ENCODE results near the gene TP53AIP1.

TP53AIP1 gene

GRCh38 chr11:128893578-128894285 lies 48.9 kb downstream of the TP53AIP1 start:
- TF ChIP-seq, protein P1, sequence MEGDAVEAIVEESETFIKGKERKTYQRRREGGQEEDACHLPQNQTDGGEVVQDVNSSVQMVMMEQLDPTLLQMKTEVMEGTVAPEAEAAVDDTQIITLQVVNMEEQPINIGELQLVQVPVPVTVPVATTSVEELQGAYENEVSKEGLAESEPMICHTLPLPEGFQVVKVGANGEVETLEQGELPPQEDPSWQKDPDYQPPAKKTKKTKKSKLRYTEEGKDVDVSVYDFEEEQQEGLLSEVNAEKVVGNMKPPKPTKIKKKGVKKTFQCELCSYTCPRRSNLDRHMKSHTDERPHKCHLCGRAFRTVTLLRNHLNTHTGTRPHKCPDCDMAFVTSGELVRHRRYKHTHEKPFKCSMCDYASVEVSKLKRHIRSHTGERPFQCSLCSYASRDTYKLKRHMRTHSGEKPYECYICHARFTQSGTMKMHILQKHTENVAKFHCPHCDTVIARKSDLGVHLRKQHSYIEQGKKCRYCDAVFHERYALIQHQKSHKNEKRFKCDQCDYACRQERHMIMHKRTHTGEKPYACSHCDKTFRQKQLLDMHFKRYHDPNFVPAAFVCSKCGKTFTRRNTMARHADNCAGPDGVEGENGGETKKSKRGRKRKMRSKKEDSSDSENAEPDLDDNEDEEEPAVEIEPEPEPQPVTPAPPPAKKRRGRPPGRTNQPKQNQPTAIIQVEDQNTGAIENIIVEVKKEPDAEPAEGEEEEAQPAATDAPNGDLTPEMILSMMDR (IDR thresholded peaks at IDR 0.05; ENCODE audit: low read depth, low read length): no peak
- Histone ChIP-seq H3K36me3 (no peaks in the 10 kb centered on the region), H3K4me3 (ENCODE audit: low read depth, low read length) (no peak overlapping the region), H3K27me3 (ENCODE audit: insufficient read depth, low read depth, severe bottlenecking) (peaks cover 30% of the 10 kb centered on the region), H3K27ac (no peak overlapping the region), H3K9me3 (ENCODE audit: severe bottlenecking) (no peaks in the 10 kb centered on the region)
- DNase-seq: no peak

- DNase-seq: no peak
- H3K27me3 ChIP-seq (ENCODE audit: insufficient read depth, low read depth, severe bottlenecking): peaks cover 38% of the 10 kb centered on the region
- TF ChIP-seq, protein P1 (IDR thresholded peaks at IDR 0.05; ENCODE audit: low read depth, low read length): no peak
- H3K36me3 ChIP-seq: no peaks in the 10 kb centered on the region
- H3K27ac ChIP-seq: no peak overlapping the region
- H3K9me3 ChIP-seq (ENCODE audit: severe bottlenecking): no peaks in the 10 kb centered on the region
- H3K4me3 ChIP-seq (ENCODE audit: low read depth, low read length): no peak overlapping the region
Observed at GRCh38 chr11:128892866-128893565, 49.7 kb downstream of the TP53AIP1 start.

- peaks cover 45% of the 10 kb centered on the region for H3K27me3 ChIP-seq (ENCODE audit: insufficient read depth, low read depth, severe bottlenecking)
- no peaks in the 10 kb centered on the region for H3K9me3 ChIP-seq (ENCODE audit: severe bottlenecking)
- TF ChIP-seq, protein P1 (IDR thresholded peaks at IDR 0.05; ENCODE audit: low read depth, low read length): no peak
- no peak overlapping the region for H3K27ac ChIP-seq
- no peak overlapping the region for H3K4me3 ChIP-seq (ENCODE audit: low read depth, low read length)
- no peaks in the 10 kb centered on the region for H3K36me3 ChIP-seq
- DNase-seq: no peak
Observed at GRCh38 chr11:128891913-128892398, 50.7 kb downstream of the TP53AIP1 start.

DNA sequence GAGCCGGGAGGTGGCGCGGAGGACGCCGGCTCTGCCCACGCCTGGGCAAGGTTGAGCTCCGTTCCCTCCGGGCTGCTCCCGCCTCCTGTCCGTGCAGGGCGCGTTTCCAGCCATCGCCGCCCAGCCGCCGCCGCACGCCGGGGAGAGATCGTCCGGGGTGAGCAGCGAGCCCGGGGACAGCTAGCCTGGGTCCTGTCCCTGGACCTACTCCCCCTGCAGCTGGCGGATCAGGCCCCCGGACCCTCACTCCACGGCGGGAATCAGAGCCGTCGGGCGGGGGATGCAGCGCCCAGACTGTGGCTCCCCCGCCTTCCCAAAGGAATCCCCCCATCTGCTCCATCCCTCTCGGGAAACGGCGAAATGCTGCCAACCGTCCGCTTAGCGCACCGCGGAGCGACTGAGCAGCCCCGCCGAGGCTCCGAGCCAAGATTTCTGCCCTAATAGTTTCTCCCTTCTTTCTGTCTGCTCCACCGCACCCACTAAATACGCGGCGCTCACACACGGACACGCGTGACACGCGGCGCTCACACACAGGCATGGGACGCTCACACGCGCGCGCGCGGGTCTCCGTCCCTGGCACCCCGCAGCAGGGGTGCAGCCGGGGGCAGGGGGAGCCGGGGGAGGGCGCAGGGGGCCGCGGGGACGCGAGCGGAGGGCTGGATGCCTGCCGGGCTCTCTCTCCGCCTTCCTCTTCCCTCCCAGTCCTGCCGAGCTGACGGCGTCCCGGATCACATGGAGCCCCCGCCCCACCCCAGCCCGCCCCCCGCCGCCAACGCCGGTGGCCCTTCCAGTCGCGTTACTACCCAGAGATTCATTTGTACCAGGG lies 51.9 kb downstream of the TP53AIP1 start, which contains the start of gene KCNJ5:
TSS of gene KCNJ5 (plus strand) at position 814 of the 826 bp plus-strand sequence. CDS start 19,918 bp downstream, outside the sequence.
- TF ChIP-seq, protein P1 (IDR thresholded peaks at IDR 0.05; ENCODE audit: low read depth, low read length): no peak
- no peaks in the 10 kb centered on the region for H3K9me3 ChIP-seq (ENCODE audit: severe bottlenecking)
- H3K27ac ChIP-seq: no peak within 1 kb of the TSS
- DNase-seq: no peak
- no peaks in the 10 kb centered on the region for H3K36me3 ChIP-seq
- H3K27me3 ChIP-seq (ENCODE audit: insufficient read depth, low read depth, severe bottlenecking): peaks cover 46% of the 10 kb centered on the region
- H3K4me3 ChIP-seq (ENCODE audit: low read depth, low read length): peak within 1 kb of the TSS; percentile 35

DNA sequence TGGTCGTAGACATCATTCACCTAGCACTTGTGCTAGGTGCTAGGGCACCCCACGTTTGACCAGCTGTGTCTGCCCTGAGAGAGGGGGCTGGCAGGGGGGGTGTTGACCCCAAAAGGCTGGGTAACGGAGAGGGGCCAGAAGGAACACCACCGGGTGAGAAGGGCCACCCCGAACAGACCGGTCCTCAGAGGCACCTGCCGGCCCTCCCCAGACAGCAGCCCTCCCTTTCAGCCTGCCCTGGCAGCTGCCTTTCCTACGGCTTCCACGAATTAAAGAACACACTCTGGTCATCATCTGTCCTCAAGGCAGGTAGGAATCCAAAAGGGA lies 52.5 kb downstream of the TP53AIP1 start:
- no peak for DNase-seq
- H3K27ac ChIP-seq: no peak overlapping the region
- TF ChIP-seq, protein P1 (IDR thresholded peaks at IDR 0.05; ENCODE audit: low read depth, low read length): no peak
- H3K9me3 ChIP-seq (ENCODE audit: severe bottlenecking): no peaks in the 10 kb centered on the region
- H3K36me3 ChIP-seq: no peaks in the 10 kb centered on the region
- H3K4me3 ChIP-seq (ENCODE audit: low read depth, low read length): peak overlapping the region; percentile 35
- peaks cover 46% of the 10 kb centered on the region for H3K27me3 ChIP-seq (ENCODE audit: insufficient read depth, low read depth, severe bottlenecking)
